Measurements from ENCODE around the gene RD3L. TPM values are rescaled to one million over a fixed set of nuclear protein-coding genes. Genes with fewer than 3 reads are reported as not detected.
A peak's percentile ranks its signal among the peaks of the same experiment; 100 is the strongest.

The RD3L gene
- total RNA-seq, 4 donors from 2014 or later = not detected

GRCh38 chr14:103890821-103891666, 51.3 kb downstream of the RD3L start:
- Histone ChIP-seq H3K4me3 (no peak overlapping the region), H3K27ac (peak overlapping the region in 1 of 4 donors; percentile 34), H3K36me3 (no peaks in the 10 kb centered on the region), H3K4me1 (peaks cover 0 to 33% (median 6%) of the 10 kb centered on the region in 4 donors), H3K27me3 (no peaks in the 10 kb centered on the region), H3K9me3 (no peaks in the 10 kb centered on the region)
- no peak for TF ChIP-seq EP300 (IDR thresholded peaks at IDR 0.05)
- no peak for TF ChIP-seq CTCF (IDR thresholded peaks at IDR 0.05)
- TF ChIP-seq POLR2A (IDR thresholded peaks at IDR 0.05) = no peak
- WGBS, 2 donors = 62 to 78% methylated on average over 14 of the region's 18 CpGs
- DNase-seq (ENCODE audit: low spot score in 2 of 2) = no peak

Other genes with a start within 250 kb of the RD3L start
- 10 to 100 TPM in 1 of 4 donors, 1 to 10 TPM in 3; 4.0 to 10.7 (median 6.2) TPM for gene XRCC3, start 227.1 kb downstream of the RD3L start, total RNA-seq
- gene ZFYVE21, start 226.7 kb downstream of the RD3L start, total RNA-seq = 100 to 1,000 TPM; 151 to 308 (median 224) TPM
- 10 to 100 TPM; 10.7 to 48.3 (median 23.3) TPM for gene PPP1R13B, start 95.0 kb downstream of the RD3L start, total RNA-seq
- gene TDRD9, start 14.1 kb downstream of the RD3L start, total RNA-seq = 1 to 10 TPM in 2 of 4 donors, under 1 TPM in 2; under 0.01 to 1.9 (median 1.4) TPM
- gene ASPG, start 143.2 kb upstream of the RD3L start, total RNA-seq = 1 to 10 TPM; 2.4 to 8.7 (median 2.7) TPM
- gene KIF26A, start 196.1 kb upstream of the RD3L start, total RNA-seq = 1 to 10 TPM; 2.6 to 4.2 (median 3.3) TPM

All from tibial nerve (tissue), 4 donors.